ENCODE measurements around the gene RAP1GAP.

RAP1GAP gene

DNA sequence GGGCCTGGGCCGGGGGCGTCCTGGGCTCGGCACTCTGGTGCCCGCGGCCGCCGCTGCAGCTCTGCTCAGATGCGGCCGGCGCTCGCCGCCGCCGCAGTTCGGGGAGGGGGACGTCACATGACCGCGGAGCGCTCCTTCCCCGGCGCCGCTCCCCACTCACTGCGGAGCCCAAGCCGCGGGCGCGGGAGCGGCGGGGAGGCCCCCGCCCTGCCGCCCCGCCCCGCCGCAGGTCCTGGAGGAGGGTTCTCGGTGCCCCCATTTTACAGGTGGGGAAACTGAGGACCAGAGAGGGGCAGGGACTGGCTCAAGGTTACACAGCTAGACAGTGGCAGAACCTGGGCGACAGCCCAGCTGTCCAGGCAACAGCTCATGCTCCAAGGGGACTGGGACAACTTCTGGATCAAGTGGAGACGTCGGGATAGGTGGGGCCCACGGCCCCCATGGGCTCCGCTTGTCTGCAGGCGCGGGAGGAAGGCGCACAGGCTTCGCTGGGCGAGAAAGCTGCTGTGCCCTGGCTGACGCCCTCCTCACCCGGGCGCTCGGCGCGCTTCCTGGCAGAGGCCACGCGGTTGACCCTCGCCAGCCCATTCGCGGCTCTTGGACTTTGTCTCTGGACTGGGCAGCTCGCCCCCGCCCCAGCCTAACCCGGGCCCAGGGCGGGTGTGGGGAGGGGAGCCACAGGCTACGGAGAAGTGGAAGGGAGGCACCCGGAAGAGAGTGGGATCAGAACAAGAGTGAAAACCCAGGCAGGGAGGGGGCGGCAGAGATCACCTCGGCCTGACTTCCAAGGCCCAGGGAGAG is at the start of gene RAP1GAP:
Gene RAP1GAP, minus strand, starts transcription at position 100 of the 801 bp plus-strand sequence. CDS start 49,325 bp downstream, outside the sequence.
- peak; percentile 77 for DNase-seq

DNA sequence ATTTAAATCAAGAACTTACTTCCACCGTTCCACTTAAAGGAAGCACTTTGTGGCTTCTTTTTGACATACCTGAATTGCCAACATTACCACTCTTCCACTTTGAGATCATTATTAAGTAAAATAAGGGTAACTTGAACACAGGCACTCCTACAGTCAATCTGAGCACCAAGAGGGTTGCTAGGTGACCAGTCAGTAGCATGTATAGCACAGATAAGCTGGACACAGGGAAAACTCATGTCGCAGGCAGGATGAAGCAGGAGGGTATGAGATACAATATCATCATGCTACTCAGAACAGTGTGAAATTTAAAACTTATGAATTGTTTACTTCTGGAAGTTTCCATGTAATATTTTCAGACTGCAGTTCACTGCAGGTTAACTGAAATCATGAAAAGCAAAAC is 47.0 kb upstream of the RAP1GAP start:
- no peak for DNase-seq

- no peak for DNase-seq
Measured at GRCh38 chr1:21707891-21708290, 38.7 kb upstream of the RAP1GAP start.

DNA sequence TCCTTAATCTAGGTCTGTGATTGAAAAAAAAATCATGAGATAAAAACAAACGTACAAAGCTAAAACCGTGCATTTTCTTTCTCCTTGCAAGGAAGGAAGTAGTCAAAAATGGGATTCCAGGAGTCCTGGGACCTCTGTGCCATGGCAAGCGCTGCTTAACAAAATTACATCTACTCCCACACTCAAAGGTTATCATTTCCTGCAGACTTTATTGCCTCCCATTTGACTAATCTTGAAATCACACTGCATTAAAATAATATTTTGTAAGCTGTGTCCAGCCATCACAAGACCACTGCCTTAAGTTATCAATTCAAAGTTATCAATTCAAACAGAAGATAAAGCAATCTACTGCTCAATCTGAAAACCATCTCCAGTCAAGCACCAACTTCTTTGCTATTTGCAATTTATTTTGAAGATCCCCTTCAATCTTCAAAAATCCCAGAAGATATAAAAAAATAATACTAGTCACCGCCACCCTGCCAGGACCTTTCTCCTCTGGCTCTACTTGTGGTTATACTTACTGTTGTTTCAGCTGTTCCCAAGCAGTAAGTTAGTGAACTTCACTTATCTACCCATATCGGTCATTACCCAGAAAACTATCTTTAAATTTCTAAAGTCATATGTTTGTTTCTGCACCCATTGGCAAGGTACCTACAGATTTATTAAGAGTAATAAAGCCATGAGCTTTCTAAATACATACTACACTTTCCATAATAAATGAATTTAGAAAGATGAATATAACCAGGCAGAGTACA is 38.1 kb upstream of the RAP1GAP start:
- DNase-seq: no peak

GRCh38 chr1:21706151-21706835 is 37.1 kb upstream of the RAP1GAP start:
- DNase-seq: peak; percentile 73

DNA sequence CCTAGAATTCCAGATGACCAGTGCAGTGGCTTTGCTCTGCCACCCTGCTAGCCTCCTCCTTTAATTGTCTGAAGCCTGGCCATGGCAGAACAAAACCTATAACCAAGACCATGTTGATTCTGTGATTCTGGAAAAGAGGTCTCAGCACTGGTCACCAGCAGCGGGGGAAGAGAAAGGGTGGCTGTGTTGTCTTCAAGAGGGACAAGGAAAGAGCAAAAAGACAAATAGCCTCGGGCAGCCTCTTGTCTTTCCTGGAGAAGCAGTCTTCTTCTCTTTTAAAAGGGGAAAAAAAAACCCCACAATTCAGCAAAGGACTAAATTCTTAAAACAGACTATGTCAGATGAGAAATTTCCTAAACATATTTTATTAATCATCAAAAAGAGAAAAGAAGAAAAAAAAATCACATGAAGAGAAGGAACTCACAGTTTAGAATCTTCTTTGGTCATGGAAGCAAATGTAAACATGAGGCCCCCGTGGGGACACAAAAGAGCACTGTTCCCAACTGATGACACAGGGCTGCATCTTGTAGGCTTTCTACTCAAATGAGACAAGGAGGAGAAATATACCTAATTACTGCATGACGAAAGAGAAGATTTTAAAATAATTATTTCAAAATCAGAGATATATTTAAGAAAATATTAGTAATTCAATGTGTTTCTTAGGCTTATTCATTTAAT is 36.3 kb upstream of the RAP1GAP start:
- peak; percentile 17 for DNase-seq

- DNase-seq: no peak
Measured at GRCh38 chr1:21704145-21704544, 35.0 kb upstream of the RAP1GAP start.

GRCh38 chr1:21703318-21703963 is 34.3 kb upstream of the RAP1GAP start:
- DNase-seq: peak; percentile 31

- no peak for DNase-seq
Measured at GRCh38 chr1:21702780-21703179, 33.6 kb upstream of the RAP1GAP start.

- DNase-seq: no peak
Measured at GRCh38 chr1:21701401-21701800, 32.2 kb upstream of the RAP1GAP start.

DNA sequence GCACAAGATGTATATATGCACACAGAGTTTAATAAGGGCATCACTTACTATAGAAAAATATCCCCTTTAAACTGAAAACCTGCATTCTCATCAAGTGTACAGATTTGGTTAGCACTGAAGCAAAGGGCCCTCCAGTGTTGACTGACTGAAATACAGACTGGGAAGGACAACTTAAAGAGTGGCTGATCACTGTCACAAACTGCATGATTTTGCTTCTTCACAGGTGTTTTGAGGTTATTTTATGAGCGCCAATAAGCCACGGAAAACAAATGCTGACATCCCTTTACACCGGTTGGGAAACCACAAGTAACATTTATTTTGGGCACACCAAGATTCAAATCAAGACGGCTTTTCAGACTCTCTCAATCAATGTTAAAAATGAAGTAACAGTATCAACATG is 30.9 kb upstream of the RAP1GAP start:
- DNase-seq: no peak

DNA sequence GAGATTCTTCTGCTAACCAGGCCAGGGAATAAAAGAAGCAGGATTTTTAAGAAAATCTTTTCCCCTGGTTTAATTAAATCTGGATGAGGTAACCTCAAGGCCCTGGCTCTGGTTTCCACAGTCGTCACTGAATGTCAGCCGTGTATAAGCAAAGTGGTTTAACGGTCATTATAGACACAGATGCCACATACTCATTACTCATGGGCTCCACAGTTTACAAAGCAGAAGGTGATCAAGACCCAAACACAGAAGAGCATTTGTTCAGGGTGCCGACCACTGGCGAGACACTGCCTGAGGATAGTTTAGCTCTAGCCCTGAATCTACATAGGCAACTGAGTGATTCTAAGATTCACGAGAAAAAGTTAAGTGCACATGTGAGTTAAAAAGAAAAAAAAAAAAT is 27.8 kb upstream of the RAP1GAP start:
- no peak for DNase-seq

DNA sequence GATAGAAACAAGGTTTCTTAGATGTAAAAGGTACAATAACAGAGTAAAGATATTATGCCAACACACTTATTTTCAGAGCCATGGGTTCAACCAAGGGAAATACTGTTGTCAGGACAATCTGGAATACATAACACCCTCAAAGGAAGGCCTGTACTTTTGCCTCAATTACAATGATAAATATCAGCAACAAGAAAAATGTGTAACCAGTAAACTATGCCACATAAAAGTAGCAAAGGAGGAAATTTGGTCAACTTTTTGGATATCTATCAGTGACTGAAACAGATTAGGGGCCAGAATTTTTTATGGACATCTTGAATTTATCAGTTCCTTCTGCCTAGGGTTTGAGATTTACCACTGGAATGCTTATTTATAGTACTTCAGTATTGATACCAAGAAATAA is 24.6 kb upstream of the RAP1GAP start:
- DNase-seq: no peak

GRCh38 chr1:21691739-21692138 is 22.6 kb upstream of the RAP1GAP start:
- DNase-seq: no peak

GRCh38 chr1:21689661-21690372 is 20.7 kb upstream of the RAP1GAP start:
- DNase-seq: no peak

DNA sequence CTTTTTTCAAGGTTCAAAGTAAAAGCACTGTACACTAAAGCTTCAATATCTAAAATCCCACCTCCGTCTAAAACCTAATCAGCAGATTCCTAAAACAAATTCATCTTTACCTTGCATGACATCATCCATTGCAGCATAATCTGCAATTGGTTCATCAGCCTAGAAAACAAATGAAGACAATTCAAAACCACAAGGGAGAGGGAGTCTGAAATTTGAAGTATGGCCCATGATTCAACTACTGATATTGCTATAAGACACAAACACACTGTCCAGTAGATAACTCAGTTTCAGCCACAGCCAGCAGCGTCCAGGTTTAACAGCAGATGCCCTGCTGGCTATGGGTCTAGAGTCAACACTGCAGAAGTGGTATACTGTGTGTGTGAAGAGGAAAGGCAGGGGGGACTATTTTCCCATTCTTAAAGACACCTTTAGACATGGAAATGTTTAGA is 17.9 kb upstream of the RAP1GAP start:
- DNase-seq: no peak

- DNase-seq: no peak
Measured at GRCh38 chr1:21685946-21686678, 17.0 kb upstream of the RAP1GAP start.

- DNase-seq: no peak
Measured at GRCh38 chr1:21681426-21681825, 12.3 kb upstream of the RAP1GAP start.

GRCh38 chr1:21680918-21681317 is 11.8 kb upstream of the RAP1GAP start:
- peak; percentile 7 for DNase-seq

DNA sequence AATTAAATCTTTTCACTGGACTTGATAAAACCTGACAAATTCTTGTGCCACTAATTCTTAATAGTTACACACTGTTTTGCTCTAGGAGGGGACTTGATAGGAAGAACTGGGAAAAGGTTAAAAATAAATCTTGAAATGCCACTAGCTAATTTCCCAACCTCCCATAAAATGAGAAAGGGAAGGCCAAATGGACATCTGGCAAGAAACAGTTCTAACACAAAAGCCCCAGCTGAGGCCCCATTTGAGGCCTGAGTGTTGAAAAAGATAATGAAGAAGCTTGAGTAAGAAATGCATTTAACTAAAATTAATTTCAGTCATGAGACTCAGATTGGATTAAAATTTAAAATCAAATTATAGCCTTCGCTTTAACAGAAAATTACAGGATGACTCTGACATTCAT is 11.2 kb upstream of the RAP1GAP start:
- DNase-seq: peak; percentile 47

GRCh38 chr1:21677168-21677567 is 8.0 kb upstream of the RAP1GAP start:
- DNase-seq: no peak

Data from NCI-H69 (cell line).